GM15510 (cell line): ENCODE results near the gene SGF29.

Source experiments
- POLR2A ChIP-seq: IDR thresholded peaks from 3 replicates; pipeline ENCODE4 v1.6.1; 2011; ENCODE audit warnings: borderline replicate concordance; ENCODE audit not compliant: insufficient read length; ENCODE audit errors: extremely low read depth

SGF29 gene

GRCh38 chr16:28527985-28528384 is 25.7 kb upstream of the SGF29 start:
- TF ChIP-seq POLR2A, result no peak

GRCh38 chr16:28528463-28528867 is 25.3 kb upstream of the SGF29 start:
- no peak for TF ChIP-seq POLR2A

DNA sequence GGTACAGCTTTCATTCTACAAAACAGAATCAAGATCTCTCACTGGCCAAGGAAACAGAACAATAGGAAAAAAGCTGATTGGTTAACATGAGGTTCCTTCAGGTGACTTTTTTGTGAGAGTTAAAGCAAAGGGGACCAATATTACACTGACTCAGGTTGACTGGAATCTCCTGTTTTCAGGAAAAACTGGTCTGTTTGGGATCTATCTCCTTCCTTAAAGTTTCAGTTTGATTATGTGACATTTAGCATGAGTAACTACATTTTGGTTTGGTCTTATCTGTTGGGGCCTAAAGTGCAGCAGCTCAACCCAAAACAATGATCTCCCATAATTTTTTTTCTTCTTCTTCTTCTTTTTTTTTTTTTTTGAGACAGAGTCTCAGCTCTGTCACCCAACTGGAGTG is 24.6 kb upstream of the SGF29 start:
- no peak for TF ChIP-seq POLR2A

DNA sequence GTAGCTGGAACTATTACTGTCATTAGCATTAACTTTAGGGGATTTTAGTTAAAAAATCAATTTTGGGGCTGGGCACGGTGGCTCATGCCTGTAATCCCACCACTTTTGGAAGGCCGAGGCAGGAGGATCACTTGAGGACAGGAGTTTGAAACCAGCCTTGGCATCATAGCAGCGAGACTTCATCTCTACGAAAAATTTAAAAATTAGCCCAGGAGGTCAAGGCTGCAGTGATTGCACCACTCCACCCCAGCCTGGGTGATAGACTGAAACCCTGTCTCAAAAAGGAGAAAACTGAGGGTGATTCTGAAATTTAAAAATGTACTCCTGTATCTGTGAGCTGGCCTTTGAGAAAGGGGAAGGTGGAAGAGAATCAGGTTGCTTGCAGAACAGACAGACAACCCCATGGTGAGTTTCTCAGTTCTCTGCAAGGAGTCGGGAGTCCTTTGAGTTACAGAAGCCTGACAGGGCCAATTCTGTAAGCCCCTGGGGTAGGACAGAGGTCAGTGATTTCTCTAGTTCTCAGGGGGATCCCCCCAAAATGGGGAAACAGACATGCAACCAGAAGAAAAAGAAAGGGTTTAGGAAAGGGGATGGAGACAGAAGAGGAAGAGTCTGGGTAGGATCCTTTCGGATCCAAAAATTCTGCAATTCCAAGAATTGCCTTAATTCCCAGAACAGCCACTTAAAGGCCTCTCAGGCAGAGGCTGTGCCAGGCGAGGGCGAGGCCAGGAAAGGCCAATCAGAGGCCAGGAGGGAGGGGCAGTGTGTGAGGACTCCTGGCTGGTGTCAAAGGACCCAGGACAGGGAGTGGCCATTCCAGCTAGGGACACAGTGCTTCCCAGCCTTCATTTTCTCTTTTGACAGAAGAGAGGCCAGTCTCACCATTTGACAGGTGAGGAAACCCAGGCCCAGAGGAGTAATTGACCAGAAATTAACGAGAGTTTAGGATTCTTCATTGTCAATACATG is 21.7 kb upstream of the SGF29 start:
- no peak for TF ChIP-seq POLR2A

DNA sequence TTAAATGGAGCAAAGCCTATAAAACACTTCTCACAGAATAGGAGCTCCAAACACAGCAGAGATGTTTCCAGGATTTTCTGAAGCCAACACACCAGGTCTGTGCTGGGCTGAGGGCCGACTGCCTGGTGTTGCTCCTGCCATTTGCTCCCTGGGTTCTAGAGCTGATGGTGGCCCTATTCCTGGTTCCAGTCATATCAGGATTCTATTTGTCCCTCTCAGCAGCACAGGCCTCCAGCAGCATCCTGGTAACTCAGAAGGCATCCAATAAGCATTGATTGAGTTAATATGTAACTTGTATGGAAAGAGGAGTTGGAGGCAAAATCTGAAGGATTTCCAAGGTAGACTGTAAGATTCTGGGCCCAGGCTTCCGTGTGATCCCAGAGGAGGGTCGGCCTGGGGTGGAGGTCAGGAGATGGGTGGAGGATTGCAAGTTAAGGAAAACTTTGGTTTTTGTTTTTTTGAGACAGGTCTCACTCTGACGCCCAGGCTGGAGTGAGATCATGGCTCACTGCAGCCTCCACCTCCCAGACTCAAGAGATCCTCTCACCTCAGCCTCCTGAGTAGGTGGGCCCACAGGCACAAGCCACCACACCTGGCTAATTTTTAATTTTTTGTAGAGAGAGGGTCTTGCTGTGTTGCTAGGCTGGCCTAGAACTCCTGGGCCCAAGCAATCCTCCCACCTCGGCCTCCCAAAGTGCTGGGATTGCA is 20.6 kb upstream of the SGF29 start:
- TF ChIP-seq POLR2A, result no peak

DNA sequence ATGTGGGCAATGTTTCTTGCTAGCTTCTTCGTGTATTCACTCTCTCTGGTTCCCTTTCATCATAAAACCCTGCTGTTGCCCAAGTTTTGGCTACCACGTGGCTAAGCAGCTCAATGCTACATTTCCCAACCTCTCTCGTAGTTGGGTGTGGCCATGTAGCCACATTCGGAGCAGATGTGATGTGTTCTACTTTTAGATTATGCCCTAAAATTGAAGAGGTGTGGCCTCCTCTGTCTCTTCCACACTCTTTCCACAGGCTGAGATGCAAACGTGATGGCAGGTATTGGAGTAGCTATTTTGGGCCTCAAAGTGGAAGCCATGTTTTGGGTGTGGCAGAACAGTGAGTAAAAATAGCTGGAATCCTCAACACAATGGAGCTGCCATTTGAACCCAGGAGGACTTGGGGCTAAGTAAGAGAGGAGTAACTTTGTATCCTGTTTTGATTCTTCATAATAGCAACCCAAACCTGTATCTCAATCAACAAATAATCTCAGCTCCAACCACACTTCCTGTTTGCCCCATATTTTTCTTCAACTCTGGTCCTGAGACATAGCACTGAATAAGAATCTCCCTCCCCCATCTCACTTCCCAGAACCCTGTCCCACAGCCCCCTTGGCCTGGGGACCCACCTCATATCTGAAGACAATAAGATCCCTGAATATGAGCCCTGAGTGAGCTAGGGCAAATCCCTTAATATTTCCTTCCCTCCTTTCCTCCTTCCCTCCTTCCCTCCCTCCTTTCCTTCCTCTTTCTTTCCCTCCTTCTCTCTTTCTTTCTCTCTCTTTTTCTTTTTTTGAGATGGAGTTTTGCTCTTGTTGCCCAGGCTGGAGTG is 19.0 kb upstream of the SGF29 start:
- no peak for TF ChIP-seq POLR2A

- TF ChIP-seq POLR2A, result no peak
Observed at GRCh38 chr16:28537076-28537475, 16.6 kb upstream of the SGF29 start.

GRCh38 chr16:28537964-28538732 is 15.6 kb upstream of the SGF29 start:
- TF ChIP-seq POLR2A, result no peak

GRCh38 chr16:28538733-28539596 is 14.8 kb upstream of the SGF29 start, which contains the start of gene NUPR1:
Gene NUPR1, minus strand, starts transcription at chr16:28538974. Its CDS starts 67 bp downstream, at chr16:28538907.
- TF ChIP-seq POLR2A, result no peak

DNA sequence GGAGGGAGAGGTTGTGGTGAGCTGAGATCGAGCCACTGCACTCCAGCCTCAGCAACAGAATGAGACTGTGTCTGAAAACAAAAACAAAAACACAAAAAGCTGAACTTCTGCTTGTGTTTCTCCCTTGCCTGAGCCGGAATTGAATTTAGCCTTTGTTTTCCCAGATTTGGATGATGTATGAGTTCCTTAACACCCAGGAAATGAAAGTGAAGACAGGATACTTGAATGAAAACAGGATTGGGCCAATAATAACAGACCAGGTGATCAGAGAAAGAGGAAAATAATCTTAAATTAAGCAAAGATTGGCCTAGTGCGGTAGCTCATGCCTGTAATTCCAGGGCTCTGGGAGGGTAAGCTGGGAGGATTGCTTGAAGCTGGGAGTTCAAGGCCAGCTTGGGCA is 13.4 kb upstream of the SGF29 start:
- TF ChIP-seq POLR2A, result no peak

DNA sequence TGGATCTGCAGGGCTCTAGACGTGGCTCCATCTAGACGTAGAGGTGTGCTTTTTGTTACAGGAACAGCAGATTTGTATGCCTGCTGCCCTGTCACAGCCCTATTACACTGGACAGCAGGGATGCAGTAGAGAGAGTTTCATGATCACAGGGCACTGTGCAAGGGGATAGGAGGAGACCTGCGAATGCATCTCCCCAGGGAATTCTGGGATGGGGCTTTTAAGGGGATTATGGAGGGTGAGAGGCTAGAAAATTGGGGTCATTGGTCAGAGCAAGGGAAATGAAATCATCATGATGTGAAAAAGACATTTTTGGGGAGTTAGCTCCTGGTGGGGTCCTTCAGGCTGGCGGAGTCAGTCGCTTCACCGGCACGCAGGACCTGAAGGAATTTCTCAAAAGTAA is 11.1 kb upstream of the SGF29 start:
- no peak for TF ChIP-seq POLR2A

DNA sequence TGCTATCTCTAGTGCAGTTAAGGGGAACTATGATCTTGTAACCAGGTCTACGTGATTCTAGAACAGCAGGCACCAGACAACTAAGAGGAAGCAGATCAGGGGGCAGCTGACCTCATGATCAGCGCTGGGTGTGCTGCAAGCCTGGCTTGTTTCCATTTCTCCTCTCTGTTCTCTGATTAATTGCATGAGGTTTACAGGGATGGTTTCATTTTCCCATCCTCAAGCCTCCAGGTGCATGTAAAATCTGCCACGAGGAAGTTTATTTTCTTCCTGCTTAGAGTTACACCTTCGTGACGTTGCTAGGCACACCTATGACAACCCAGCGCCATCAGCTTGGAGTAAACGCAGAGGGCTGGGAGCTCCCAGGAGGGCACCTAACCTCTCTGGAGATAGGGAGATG is 10.6 kb upstream of the SGF29 start:
- no peak for TF ChIP-seq POLR2A

DNA sequence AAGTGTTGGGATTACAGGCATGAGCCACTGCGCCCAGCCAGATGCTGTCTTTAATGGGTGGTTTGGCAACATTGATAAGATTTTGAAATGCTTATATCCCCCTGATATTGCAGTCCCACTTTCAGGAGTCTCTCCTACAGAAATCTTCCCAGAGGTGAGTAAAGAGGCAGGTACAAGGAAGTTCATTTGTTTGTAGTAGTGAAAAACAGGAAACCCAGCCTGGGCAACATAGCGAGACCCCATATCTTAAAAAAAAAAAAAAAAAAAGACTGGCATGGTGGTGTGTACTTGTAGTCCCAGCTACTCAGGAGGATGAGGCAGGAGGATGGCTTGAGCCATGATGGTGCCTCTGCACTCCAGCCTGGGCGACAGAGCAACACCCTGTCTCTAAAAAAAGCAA is 8.7 kb upstream of the SGF29 start:
- TF ChIP-seq POLR2A, result no peak
